ENCODE data around the gene SDK1. TPM values are rescaled to one million over a fixed set of nuclear protein-coding genes. Genes with fewer than 3 reads are reported as not detected.

Gene SDK1
- total and polyA plus RNA-seq, 4 donors, result 0.12 to 0.47 (median 0.36) TPM

DNA sequence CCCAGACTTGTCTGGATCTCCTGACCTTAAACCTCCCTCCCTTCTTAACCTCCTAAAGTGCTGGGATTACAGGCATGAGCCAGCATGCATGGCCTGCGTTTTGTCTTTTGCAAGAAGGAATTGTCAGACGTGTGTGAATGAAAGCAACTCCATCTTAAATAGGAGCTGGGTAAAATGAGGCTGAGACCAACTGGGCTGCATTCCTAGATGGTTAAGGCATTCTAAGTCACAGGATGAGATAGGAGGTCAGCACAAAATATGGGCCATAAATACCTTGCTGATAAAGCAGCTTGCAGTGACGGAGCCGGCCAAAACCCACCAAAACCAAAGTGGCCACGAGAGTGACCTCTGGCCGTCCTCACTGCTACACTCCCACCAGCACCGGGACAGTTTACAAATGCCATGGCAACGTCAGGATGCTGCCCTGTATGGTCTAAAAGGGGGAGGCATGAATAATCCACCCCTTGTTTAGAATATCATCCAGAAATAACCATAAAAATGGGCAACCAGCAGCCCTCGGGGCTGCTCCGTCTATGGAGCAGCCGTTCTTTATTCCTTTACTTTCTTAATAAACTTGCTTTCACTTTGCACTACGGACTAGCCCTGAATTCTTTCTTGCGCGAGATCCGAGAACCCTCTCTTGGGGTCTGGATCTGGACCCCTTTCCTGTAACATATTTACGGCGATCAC is 41.2 kb upstream of the SDK1 start:
- Histone ChIP-seq H3K27ac (ENCODE audit: low read depth in 1 of 2, low read length in 2 of 2) (no peak overlapping the region), H3K36me3 (ENCODE audit: control insufficient read depth in 4 of 4, insufficient read depth in 3 of 4, low read depth in 1 of 4, low read length in 3 of 4) (no peaks in the 10 kb centered on the region), H3K27me3 (ENCODE audit: control insufficient read depth in 4 of 4, insufficient read depth in 4 of 4, low read length in 3 of 4) (peaks cover 0 to 5% (median 0%) of the 10 kb centered on the region in 4 donors), H3K9ac (ENCODE audit: low read depth in 1 of 2, low read length in 2 of 2) (no peak overlapping the region), H3K4me3 (ENCODE audit: low read depth in 1 of 3, low read length in 3 of 3) (peak overlapping the region in 1 of 3 donors; percentile 14), H3K4me1 (ENCODE audit: control insufficient read depth in 4 of 4, insufficient read depth in 4 of 4, low read length in 3 of 4) (no peaks in the 10 kb centered on the region), H3K9me3 (ENCODE audit: control insufficient read depth in 4 of 4, low read length in 3 of 4) (no peaks in the 10 kb centered on the region)
- no peak for TF ChIP-seq GABPA (IDR thresholded peaks at IDR 0.05 in 1 of 2, conservative IDR thresholded peaks at IDR 0.05 in 1 of 2)
- no peak for TF ChIP-seq NR2F2 (IDR thresholded peaks at IDR 0.05)
- no peak for TF ChIP-seq FOXA1 (IDR thresholded peaks at IDR 0.05)
- DNase-seq (ENCODE audit: low spot score), result no peak
- WGBS, result 52% methylated on average over 17 of the region's 17 CpGs

DNA sequence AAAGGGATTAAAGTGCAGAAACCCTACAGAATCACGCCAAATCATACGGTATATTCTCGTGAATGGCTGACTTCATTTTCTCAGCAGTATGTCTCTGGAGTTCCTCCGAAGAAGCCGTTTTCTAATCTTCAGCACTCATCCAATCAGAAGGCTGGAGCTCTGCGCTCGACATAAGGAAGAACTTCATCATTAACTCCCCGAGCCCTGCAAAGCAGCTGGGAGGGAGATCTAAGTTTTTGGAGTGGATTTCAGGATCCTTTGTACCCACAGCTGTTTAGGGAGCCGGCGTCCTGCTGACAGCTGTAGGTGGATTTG is 40.7 kb upstream of the SDK1 start:
- no peak overlapping the region for H3K9ac ChIP-seq (ENCODE audit: low read depth in 1 of 2, low read length in 2 of 2)
- 65% methylated on average over 10 of the region's 10 CpGs for WGBS
- no peaks in the 10 kb centered on the region for H3K36me3 ChIP-seq (ENCODE audit: control insufficient read depth in 4 of 4, insufficient read depth in 3 of 4, low read depth in 1 of 4, low read length in 3 of 4)
- no peak overlapping the region for H3K27ac ChIP-seq (ENCODE audit: low read depth in 1 of 2, low read length in 2 of 2)
- H3K4me1 ChIP-seq (ENCODE audit: control insufficient read depth in 4 of 4, insufficient read depth in 4 of 4, low read length in 3 of 4), result no peaks in the 10 kb centered on the region
- no peak for DNase-seq (ENCODE audit: low spot score)
- peak overlapping the region in 1 of 3 donors; percentile 14 for H3K4me3 ChIP-seq (ENCODE audit: low read depth in 1 of 3, low read length in 3 of 3)
- no peaks in the 10 kb centered on the region for H3K9me3 ChIP-seq (ENCODE audit: control insufficient read depth in 4 of 4, low read length in 3 of 4)
- no peak for TF ChIP-seq HNF4A (conservative IDR thresholded peaks at IDR 0.05)
- no peak for TF ChIP-seq SP1 (IDR thresholded peaks at IDR 0.05)
- TF ChIP-seq FOXA1 (IDR thresholded peaks at IDR 0.05), result no peak
- TF ChIP-seq, protein P1, sequence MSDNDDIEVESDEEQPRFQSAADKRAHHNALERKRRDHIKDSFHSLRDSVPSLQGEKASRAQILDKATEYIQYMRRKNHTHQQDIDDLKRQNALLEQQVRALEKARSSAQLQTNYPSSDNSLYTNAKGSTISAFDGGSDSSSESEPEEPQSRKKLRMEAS (IDR thresholded peaks at IDR 0.05), result no peak
- no peak for TF ChIP-seq TAF1 (conservative IDR thresholded peaks at IDR 0.05)
- H3K27me3 ChIP-seq (ENCODE audit: control insufficient read depth in 4 of 4, insufficient read depth in 4 of 4, low read length in 3 of 4), result peaks cover 0 to 6% (median 0%) of the 10 kb centered on the region in 4 donors

DNA sequence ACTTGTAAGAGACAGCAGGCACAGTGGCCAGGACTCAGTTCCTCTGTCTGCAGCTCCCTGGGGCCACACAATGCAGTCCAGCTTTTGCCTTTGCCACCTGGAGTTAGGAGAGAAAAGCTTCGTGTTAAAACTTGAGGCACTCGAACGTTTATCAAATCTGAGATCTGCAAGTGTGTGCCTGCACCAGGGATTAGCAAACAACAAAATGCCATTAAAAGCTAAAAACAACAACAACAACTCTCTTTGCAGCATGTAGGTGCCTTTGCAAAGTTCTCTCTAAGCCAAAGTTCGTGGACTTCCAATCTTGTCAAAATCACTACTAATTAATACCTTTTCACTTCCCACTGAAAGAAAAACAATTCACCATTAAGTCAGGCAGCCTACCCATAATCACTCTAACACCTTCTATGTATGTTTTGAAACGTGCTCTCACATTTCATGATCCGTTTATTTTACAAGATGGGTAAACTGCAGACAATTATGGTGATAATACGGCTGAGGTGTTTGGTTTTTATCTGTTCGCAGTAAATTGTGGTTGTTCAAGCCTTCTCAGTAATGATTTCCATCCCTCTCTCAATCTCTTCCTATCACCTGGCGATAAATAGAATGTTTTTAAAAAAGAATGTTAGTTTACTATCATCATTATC is 36.2 kb upstream of the SDK1 start:
- H3K9ac ChIP-seq (ENCODE audit: low read depth in 1 of 2, low read length in 2 of 2), result no peak overlapping the region
- H3K36me3 ChIP-seq (ENCODE audit: control insufficient read depth in 4 of 4, insufficient read depth in 3 of 4, low read depth in 1 of 4, low read length in 3 of 4), result no peaks in the 10 kb centered on the region
- H3K4me3 ChIP-seq (ENCODE audit: low read depth in 1 of 3, low read length in 3 of 3), result no peak overlapping the region
- 28% methylated on average over 9 of the region's 9 CpGs for WGBS
- H3K27me3 ChIP-seq (ENCODE audit: control insufficient read depth in 4 of 4, insufficient read depth in 4 of 4, low read length in 3 of 4), result peaks cover 0 to 14% (median 2%) of the 10 kb centered on the region in 4 donors
- TF ChIP-seq, protein P2, sequence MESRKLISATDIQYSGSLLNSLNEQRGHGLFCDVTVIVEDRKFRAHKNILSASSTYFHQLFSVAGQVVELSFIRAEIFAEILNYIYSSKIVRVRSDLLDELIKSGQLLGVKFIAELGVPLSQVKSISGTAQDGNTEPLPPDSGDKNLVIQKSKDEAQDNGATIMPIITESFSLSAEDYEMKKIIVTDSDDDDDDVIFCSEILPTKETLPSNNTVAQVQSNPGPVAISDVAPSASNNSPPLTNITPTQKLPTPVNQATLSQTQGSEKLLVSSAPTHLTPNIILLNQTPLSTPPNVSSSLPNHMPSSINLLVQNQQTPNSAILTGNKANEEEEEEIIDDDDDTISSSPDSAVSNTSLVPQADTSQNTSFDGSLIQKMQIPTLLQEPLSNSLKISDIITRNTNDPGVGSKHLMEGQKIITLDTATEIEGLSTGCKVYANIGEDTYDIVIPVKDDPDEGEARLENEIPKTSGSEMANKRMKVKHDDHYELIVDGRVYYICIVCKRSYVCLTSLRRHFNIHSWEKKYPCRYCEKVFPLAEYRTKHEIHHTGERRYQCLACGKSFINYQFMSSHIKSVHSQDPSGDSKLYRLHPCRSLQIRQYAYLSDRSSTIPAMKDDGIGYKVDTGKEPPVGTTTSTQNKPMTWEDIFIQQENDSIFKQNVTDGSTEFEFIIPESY (IDR thresholded peaks at IDR 0.05), result no peak
- TF ChIP-seq GABPA (IDR thresholded peaks at IDR 0.05 in 1 of 2, conservative IDR thresholded peaks at IDR 0.05 in 1 of 2), result no peak
- TF ChIP-seq TAF1 (conservative IDR thresholded peaks at IDR 0.05), result no peak
- TF ChIP-seq NR2F2 (IDR thresholded peaks at IDR 0.05), result no peak
- no peak for TF ChIP-seq FOXA2 (IDR thresholded peaks at IDR 0.05)
- TF ChIP-seq FOXA1 (IDR thresholded peaks at IDR 0.05), result no peak
- TF ChIP-seq RXRA (IDR thresholded peaks at IDR 0.05), result no peak
- TF ChIP-seq, protein P3, sequence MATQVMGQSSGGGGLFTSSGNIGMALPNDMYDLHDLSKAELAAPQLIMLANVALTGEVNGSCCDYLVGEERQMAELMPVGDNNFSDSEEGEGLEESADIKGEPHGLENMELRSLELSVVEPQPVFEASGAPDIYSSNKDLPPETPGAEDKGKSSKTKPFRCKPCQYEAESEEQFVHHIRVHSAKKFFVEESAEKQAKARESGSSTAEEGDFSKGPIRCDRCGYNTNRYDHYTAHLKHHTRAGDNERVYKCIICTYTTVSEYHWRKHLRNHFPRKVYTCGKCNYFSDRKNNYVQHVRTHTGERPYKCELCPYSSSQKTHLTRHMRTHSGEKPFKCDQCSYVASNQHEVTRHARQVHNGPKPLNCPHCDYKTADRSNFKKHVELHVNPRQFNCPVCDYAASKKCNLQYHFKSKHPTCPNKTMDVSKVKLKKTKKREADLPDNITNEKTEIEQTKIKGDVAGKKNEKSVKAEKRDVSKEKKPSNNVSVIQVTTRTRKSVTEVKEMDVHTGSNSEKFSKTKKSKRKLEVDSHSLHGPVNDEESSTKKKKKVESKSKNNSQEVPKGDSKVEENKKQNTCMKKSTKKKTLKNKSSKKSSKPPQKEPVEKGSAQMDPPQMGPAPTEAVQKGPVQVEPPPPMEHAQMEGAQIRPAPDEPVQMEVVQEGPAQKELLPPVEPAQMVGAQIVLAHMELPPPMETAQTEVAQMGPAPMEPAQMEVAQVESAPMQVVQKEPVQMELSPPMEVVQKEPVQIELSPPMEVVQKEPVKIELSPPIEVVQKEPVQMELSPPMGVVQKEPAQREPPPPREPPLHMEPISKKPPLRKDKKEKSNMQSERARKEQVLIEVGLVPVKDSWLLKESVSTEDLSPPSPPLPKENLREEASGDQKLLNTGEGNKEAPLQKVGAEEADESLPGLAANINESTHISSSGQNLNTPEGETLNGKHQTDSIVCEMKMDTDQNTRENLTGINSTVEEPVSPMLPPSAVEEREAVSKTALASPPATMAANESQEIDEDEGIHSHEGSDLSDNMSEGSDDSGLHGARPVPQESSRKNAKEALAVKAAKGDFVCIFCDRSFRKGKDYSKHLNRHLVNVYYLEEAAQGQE (IDR thresholded peaks at IDR 0.05), result no peak
- TF ChIP-seq YY1 (IDR thresholded peaks at IDR 0.05), result no peak
- TF ChIP-seq, protein P4, sequence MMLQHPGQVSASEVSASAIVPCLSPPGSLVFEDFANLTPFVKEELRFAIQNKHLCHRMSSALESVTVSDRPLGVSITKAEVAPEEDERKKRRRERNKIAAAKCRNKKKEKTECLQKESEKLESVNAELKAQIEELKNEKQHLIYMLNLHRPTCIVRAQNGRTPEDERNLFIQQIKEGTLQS (IDR thresholded peaks at IDR 0.05), result no peak
- no peak for TF ChIP-seq EGR1 (IDR thresholded peaks at IDR 0.05; ENCODE audit: low read depth in 2 of 2)
- TF ChIP-seq RAD21 (IDR thresholded peaks at IDR 0.05), result no peak
- no peak for TF ChIP-seq HNF4A (conservative IDR thresholded peaks at IDR 0.05)
- TF ChIP-seq, protein P1 (IDR thresholded peaks at IDR 0.05), result no peak
- H3K27ac ChIP-seq (ENCODE audit: low read depth in 1 of 2, low read length in 2 of 2), result no peak overlapping the region
- no peaks in the 10 kb centered on the region for H3K4me1 ChIP-seq (ENCODE audit: control insufficient read depth in 4 of 4, insufficient read depth in 4 of 4, low read length in 3 of 4)
- DNase-seq (ENCODE audit: low spot score), result no peak
- H3K9me3 ChIP-seq (ENCODE audit: control insufficient read depth in 4 of 4, low read length in 3 of 4), result no peaks in the 10 kb centered on the region

All from liver (tissue), 9 donors.